GM10248 (cell line): ENCODE data around the gene SLAIN1.
A peak's percentile ranks its signal among the peaks of the same experiment; 100 is the strongest.
"Not testable (repeated sequence)": the region's sequence is repeated elsewhere in the genome, so short reads cannot be mapped to it uniquely, and the experiment has no call there.

Experiments used
- CTCF ChIA-PET: fragments of 300-600 bp; sonication (Branson Sonifier 250); formaldehyde crosslinking; extraction: SDS; loops from one replicate; lab custom pipeline; 2021; ENCODE audit warnings: antibody characterized with exemption; lab: Yijun Ruan, JAX
- POLR2A ChIA-PET: fragments of 350-650 bp; sonication (Branson Sonifier 250); formaldehyde crosslinking; extraction: SDS; loops from one replicate; lab custom pipeline; 2020; ENCODE audit warnings: antibody characterized with exemption; lab: Yijun Ruan, JAX
- DNase-seq: peaks from one replicate; pipeline ENCODE4 v3.0.0; 2012; ENCODE audit errors: extremely low spot score
- CTCF ChIP-seq: IDR thresholded peaks from 2 replicates; pipeline ENCODE4 v1.5.1; 2012; ENCODE audit warnings: mild to moderate bottlenecking, low read depth; ENCODE audit errors: extremely low read depth, missing control alignments, control extremely low read depth

SLAIN1 gene

GRCh38 chr13:77697217-77698103 is at the start of gene SLAIN1:
SLAIN1 (plus strand) TSS chr13:77697687; CDS start chr13:77697914, 227 bp downstream.
- CTCF ChIA-PET: interaction anchor here (0.6 to 2.6 kb wide), 14 partner anchors 9 to 204 kb away, joined by 3 to 12 read pairs (median 4); no protein-coding TSS in a partner anchor
- DNase-seq: peak; percentile 95
- POLR2A ChIA-PET: interaction anchor here (0.7 kb wide), 1 partner anchor 690 kb away, joined by 5 read pairs; no protein-coding TSS in a partner anchor
- TF ChIP-seq CTCF: no peak

- ChIA-PET CTCF (interaction anchor here (1.7 kb wide), 1 partner anchor 18 kb away, joined by 4 read pairs; no protein-coding TSS in a partner anchor), POLR2A (no interaction called here)
- no peak for TF ChIP-seq CTCF
- DNase-seq: no peak
Observed at GRCh38 chr13:77650409-77650808, 47.1 kb upstream of the SLAIN1 start.

GRCh38 chr13:77653301-77653700 is 44.2 kb upstream of the SLAIN1 start:
- no peak for DNase-seq
- ChIA-PET CTCF (interaction anchor here (0.8 to 1.0 kb wide), 2 partner anchors 20 to 21 kb away, joined by 4 read pairs; no protein-coding TSS in a partner anchor), POLR2A (no interaction called here)
- no peak for TF ChIP-seq CTCF

- CTCF ChIA-PET, DNase-seq: not testable (repeated sequence)
Observed at GRCh38 chr13:77660016-77660415, 37.5 kb upstream of the SLAIN1 start.

GRCh38 chr13:77660841-77661250 is 36.6 kb upstream of the SLAIN1 start:
- no peak for TF ChIP-seq CTCF
- POLR2A ChIA-PET: no interaction called here
- DNase-seq: no peak
- CTCF ChIA-PET: no interaction called here

More at GRCh38 chr13:77660016-77660415, 37.5 kb upstream of the SLAIN1 start:
- POLR2A ChIA-PET: not testable (repeated sequence)

GRCh38 chr13:77662301-77662700 is 35.2 kb upstream of the SLAIN1 start:
- CTCF ChIA-PET, DNase-seq, POLR2A ChIA-PET: not testable (repeated sequence)

- DNase-seq, POLR2A ChIA-PET, CTCF ChIA-PET: not testable (repeated sequence)
Observed at GRCh38 chr13:77662831-77663230, 34.7 kb upstream of the SLAIN1 start.

- POLR2A ChIA-PET: no interaction called here
- TF ChIP-seq CTCF: no peak
- DNase-seq: no peak
- CTCF ChIA-PET: interaction anchor here (0.9 to 1.8 kb wide), 4 partner anchors 11 to 99 kb away, joined by 3 to 5 read pairs (median 3); no protein-coding TSS in a partner anchor
Observed at GRCh38 chr13:77674852-77675251, 22.6 kb upstream of the SLAIN1 start.
